Measurements from ENCODE around the gene GRM8. TPM values are rescaled to one million over a fixed set of nuclear protein-coding genes. Genes with fewer than 3 reads are reported as not detected.

Gene GRM8
- total and polyA plus RNA-seq, 9 of the 15 experiments (the other 6 are each of a cell fraction or from before 2014, with no cell fraction given): 0.13 TPM; not detected in 7

- DNase-seq (ENCODE audit: extremely low read depth in 1 of 4, low spot score in 3 of 4): no peak
- ATAC-seq: no peak
- Histone ChIP-seq H3K9me1 (ENCODE audit: control insufficient read depth, insufficient read depth, low read length) (no peaks in the 10 kb centered on the region), H2AFZ (ENCODE audit: low read depth, low read length) (no peak overlapping the region), H3K79me2 (ENCODE audit: control insufficient read depth, insufficient read depth, low read length) (no peaks in the 10 kb centered on the region), H3K4me2 (ENCODE audit: insufficient read depth, low read length) (no peak overlapping the region), H3K27ac (ENCODE audit: extremely low read depth, low read depth, low read length) (no peak overlapping the region), H3K9me3 (replicated peaks; ENCODE audit: control insufficient read depth, insufficient read depth, low read depth, low read length) (no peaks in the 10 kb centered on the region), H3K27me3 (ENCODE audit: control insufficient read depth in 2 of 2, insufficient read depth in 2 of 2, low read length in 2 of 2) (no peaks in the 10 kb centered on the region), H3K4me3 (no peak overlapping the region), H4K20me1 (replicated peaks; ENCODE audit: control insufficient read depth, insufficient read depth, low read length) (no peaks in the 10 kb centered on the region), H3K4me1 (replicated peaks in 1 of 2; ENCODE audit: control insufficient read depth in 2 of 2, insufficient read depth in 2 of 2, low read length in 2 of 2) (no peaks in the 10 kb centered on the region), H3K36me3 (ENCODE audit: control insufficient read depth, insufficient read depth, low read length) (no peaks in the 10 kb centered on the region), H3K9ac (ENCODE audit: insufficient read depth in 1 of 2, low read depth in 2 of 2, low read length in 2 of 2) (no peak overlapping the region)
- ChIA-PET CTCF (ENCODE audit: low intra/inter-chr PET ratio) (no interaction called here), POLR2A (no interaction called here)
- in situ Hi-C loops (cut with MboI): no loop called here
- TF ChIP-seq ZFP30 (CRISPR knock-in tag; IDR thresholded peaks at IDR 0.05; ENCODE audit: borderline replicate concordance) (no peak), BRF2 (IDR thresholded peaks at IDR 0.05; ENCODE audit: borderline replicate concordance, insufficient read depth, insufficient read length) (no peak), DLX4 (CRISPR knock-in tag; IDR thresholded peaks at IDR 0.05) (no peak), RBBP5 (IDR thresholded peaks at IDR 0.05; ENCODE audit: borderline replicate concordance, insufficient read depth, low read length, poor library complexity, severe bottlenecking) (no peak), MTA1 (IDR thresholded peaks at IDR 0.05; ENCODE audit: borderline replicate concordance) (no peak)
- TF ChIP-seq, protein P1, sequence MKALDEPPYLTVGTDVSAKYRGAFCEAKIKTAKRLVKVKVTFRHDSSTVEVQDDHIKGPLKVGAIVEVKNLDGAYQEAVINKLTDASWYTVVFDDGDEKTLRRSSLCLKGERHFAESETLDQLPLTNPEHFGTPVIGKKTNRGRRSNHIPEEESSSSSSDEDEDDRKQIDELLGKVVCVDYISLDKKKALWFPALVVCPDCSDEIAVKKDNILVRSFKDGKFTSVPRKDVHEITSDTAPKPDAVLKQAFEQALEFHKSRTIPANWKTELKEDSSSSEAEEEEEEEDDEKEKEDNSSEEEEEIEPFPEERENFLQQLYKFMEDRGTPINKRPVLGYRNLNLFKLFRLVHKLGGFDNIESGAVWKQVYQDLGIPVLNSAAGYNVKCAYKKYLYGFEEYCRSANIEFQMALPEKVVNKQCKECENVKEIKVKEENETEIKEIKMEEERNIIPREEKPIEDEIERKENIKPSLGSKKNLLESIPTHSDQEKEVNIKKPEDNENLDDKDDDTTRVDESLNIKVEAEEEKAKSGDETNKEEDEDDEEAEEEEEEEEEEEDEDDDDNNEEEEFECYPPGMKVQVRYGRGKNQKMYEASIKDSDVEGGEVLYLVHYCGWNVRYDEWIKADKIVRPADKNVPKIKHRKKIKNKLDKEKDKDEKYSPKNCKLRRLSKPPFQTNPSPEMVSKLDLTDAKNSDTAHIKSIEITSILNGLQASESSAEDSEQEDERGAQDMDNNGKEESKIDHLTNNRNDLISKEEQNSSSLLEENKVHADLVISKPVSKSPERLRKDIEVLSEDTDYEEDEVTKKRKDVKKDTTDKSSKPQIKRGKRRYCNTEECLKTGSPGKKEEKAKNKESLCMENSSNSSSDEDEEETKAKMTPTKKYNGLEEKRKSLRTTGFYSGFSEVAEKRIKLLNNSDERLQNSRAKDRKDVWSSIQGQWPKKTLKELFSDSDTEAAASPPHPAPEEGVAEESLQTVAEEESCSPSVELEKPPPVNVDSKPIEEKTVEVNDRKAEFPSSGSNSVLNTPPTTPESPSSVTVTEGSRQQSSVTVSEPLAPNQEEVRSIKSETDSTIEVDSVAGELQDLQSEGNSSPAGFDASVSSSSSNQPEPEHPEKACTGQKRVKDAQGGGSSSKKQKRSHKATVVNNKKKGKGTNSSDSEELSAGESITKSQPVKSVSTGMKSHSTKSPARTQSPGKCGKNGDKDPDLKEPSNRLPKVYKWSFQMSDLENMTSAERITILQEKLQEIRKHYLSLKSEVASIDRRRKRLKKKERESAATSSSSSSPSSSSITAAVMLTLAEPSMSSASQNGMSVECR (CRISPR knock-in tag; IDR thresholded peaks at IDR 0.05): no peak
- no peak for FAIRE-seq
- BruUV-seq (replicated peaks): no TSS peak
- whole genome bisulfite sequencing (ENCODE audit: insufficient coverage, low coverage, missing lambda C conversion rate): under 1% methylated on average over 4 of the region's 4 CpGs
- intact Hi-C loops (cut with micrococcal nuclease): no loop called here
Measured at GRCh38 chr7:126637538-126637937, 615.2 kb downstream of the GRM8 start.

Data from K562 (cell line).